Tibial artery (tissue), 4 donors: ENCODE measurements around the gene JAM2.

Source experiments
- DNase-seq, 2 donors: peaks; one replicate each; pipeline ENCODE4 v3.0.0-alpha.2; 2019
- H3K27ac ChIP-seq, 2 donors: fragments of 200-600 bp; sonication (generic) in 1 of 2; 1 replicate in 1 of 2; 2 replicates in 1 of 2; pipeline ENCODE4 v1.5.1; 2018 to 2019; ENCODE audit warnings: mild to moderate bottlenecking in 1 of 2
- H3K27me3 ChIP-seq, 2 donors: fragments of 200-600 bp; sonication (generic) in 1 of 2; one replicate each; pipeline versions ENCODE4 v1.5.1 to v1.6.0; 2016 to 2019
- H3K36me3 ChIP-seq, 3 donors: fragments of 200-600 bp; sonication (generic) in 2 of 3; one replicate each; pipeline ENCODE4 v1.5.1; 2016 to 2019; ENCODE audit warnings: mild to moderate bottlenecking in 2 of 3
- H3K4me1 ChIP-seq, 4 donors: fragments of 200-600 bp; sonication (generic) in 2 of 4; 1 replicate in 3 of 4; 2 replicates in 1 of 4; pipeline ENCODE4 v1.5.1; 2016 to 2019
- H3K4me3 ChIP-seq, 2 donors: fragments of 200-600 bp; sonication (generic) in 1 of 2; 1 replicate in 1 of 2; 2 replicates in 1 of 2; pipeline ENCODE4 v1.5.1; 2018 to 2019; ENCODE audit warnings: mild to moderate bottlenecking in 2 of 2
- H3K9me3 ChIP-seq, 3 donors: fragments of 200-600 bp; sonication (generic) in 1 of 3; one replicate each; pipeline ENCODE4 v1.5.1; 2016 to 2019
- CTCF ChIP-seq, 2 experiments: fragments of 200-600 bp in 1 of 2; fragments of 450-650 bp in 1 of 2; IDR thresholded peaks; one replicate each; pipeline ENCODE4 v1.5.1; 2017 to 2019; ENCODE audit warnings: antibody characterized with exemption in 2 of 2, mild to moderate bottlenecking in 1 of 2, moderate library complexity in 1 of 2
- intact Hi-C: fragments of 100-400 bp; cut with DNase I; formaldehyde crosslinking; loops from one replicate; pipeline ENCODE4 v1.15.0; 2023; ENCODE audit warnings: low total_unique reads

JAM2 gene, protein sequence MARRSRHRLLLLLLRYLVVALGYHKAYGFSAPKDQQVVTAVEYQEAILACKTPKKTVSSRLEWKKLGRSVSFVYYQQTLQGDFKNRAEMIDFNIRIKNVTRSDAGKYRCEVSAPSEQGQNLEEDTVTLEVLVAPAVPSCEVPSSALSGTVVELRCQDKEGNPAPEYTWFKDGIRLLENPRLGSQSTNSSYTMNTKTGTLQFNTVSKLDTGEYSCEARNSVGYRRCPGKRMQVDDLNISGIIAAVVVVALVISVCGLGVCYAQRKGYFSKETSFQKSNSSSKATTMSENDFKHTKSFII

GRCh38 chr21:25638660-25639550, at the start of gene JAM2:
TSS of gene JAM2 (plus strand) at chr21:25639258. CDS start at chr21:25639822, 564 bp downstream.
- TF ChIP-seq CTCF (IDR thresholded peaks at IDR 0.05) = no peak
- H3K4me3 ChIP-seq = peak within 1 kb of the TSS; percentile 58 to 68
- no peaks in the 10 kb centered on the region for H3K36me3 ChIP-seq
- no peaks in the 10 kb centered on the region for H3K9me3 ChIP-seq
- H3K27me3 ChIP-seq = no peaks in the 10 kb centered on the region
- peaks cover 0 to 22% (median 9%) of the 10 kb centered on the region in 4 donors for H3K4me1 ChIP-seq
- DNase-seq = peak; percentile 31 to 67
- intact Hi-C loops = no loop called here
- H3K27ac ChIP-seq = peak within 1 kb of the TSS; percentile 51 to 65

DNA sequence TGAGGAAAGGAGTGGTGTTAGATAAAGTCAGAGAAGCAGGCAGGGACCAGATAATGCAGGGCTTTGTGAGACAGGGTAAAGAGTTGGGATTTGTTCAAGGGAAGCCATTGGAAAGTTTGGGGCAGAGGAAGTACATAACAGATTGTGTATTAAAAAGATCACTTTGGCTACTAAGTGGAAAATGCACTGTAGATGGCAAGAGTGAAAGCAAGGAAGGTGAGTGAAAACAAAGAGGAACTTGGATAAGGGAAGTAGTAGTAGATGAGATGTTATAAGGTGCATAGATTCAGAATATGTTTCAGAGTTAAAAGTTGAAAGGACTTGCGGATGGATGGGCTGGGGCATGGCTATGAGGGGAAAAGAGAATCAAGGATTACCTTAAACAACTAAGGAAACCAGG, 49.2 kb upstream of the JAM2 start:
- no peak for DNase-seq
- Histone ChIP-seq H3K4me3 (no peak overlapping the region), H3K9me3 (no peaks in the 10 kb centered on the region), H3K4me1 (no peaks in the 10 kb centered on the region), H3K27me3 (no peaks in the 10 kb centered on the region), H3K27ac (no peak overlapping the region), H3K36me3 (peaks cover 63 to 86% (median 63%) of the 10 kb centered on the region in 3 donors)
- intact Hi-C loops = no loop called here
- no peak for TF ChIP-seq CTCF (IDR thresholded peaks at IDR 0.05)

GRCh38 chr21:25607151-25608043, 31.7 kb upstream of the JAM2 start, which contains the start of gene MRPL39:
TSS of gene MRPL39 (minus strand) at chr21:25607481. CDS start at chr21:25607475, 6 bp downstream.
- H3K4me1 ChIP-seq = peaks cover 0 to 36% (median 27%) of the 10 kb centered on the region in 4 donors
- peak; percentile 9 to 38 for TF ChIP-seq CTCF (IDR thresholded peaks at IDR 0.05)
- peak; percentile 77 to 87 for DNase-seq
- H3K4me3 ChIP-seq = peak within 1 kb of the TSS; percentile 74 to 94
- H3K9me3 ChIP-seq = no peaks in the 10 kb centered on the region
- H3K27me3 ChIP-seq = no peaks in the 10 kb centered on the region
- intact Hi-C loops = loop anchor here (2.0 to 10.0 kb wide), 2 partner anchors 101 to 127 kb away; partner anchors contain the start of genes ATP5PF and GABPA
- H3K27ac ChIP-seq = peak within 1 kb of the TSS; percentile 85 to 88
- H3K36me3 ChIP-seq = peaks cover 6 to 26% (median 19%) of the 10 kb centered on the region in 3 donors

DNA sequence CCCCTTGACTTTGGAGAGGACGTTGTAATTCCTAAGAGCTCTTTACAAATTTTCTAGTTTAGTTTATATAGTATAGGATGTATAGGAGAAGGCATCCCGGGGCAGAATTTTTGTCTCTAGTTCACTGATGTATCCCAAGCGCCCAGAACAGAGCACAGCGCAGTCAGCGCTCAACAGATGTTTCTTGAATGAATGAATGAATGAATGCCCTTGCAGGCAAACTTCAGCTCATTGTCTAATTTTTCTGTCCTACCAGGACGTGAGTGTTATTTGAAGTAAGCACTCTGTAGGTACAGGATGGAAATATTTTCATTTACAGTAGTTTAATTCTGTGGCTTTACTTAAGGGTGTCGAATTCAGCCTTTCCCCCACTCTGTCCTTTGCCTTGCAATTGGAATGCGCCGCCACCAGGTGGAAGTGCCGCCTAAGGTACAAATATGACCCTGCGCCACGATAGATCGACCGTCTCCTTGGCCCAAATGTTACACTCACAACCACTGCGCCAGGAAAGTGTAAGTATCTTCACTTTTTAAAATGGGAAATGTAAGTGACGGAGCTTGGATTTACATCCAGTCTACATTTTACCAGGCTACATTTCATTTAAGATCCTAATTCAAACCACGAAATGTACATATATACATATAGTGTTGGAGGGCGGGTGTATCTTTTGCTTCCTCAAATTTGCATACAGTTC, 30.9 kb upstream of the JAM2 start:
- intact Hi-C loops = loop anchor here (10.0 kb wide), 1 partner anchor 127 kb away; the partner anchor contains the start of genes ATP5PF and GABPA
- peak; percentile 89 to 91 for TF ChIP-seq CTCF (IDR thresholded peaks at IDR 0.05)
- Histone ChIP-seq H3K4me1 (peaks cover 0 to 36% (median 27%) of the 10 kb centered on the region in 4 donors), H3K36me3 (peaks cover under 1 to 18% (median 13%) of the 10 kb centered on the region in 3 donors), H3K9me3 (no peaks in the 10 kb centered on the region), H3K27ac (peak overlapping the region; percentile 85 to 88), H3K4me3 (peak overlapping the region; percentile 74 to 94), H3K27me3 (no peaks in the 10 kb centered on the region)
- DNase-seq = peak; percentile 79 to 83
